ENCODE results near the gene ZNF543. TPM values are rescaled to one million over a fixed set of nuclear protein-coding genes. Genes with fewer than 3 reads are reported as not detected.

ZNF543 gene
- total and polyA plus RNA-seq, 2 of the 13 experiments (the other 11 are each of a cell fraction or from before 2014, with no cell fraction given), result 2.1 to 8.9 TPM

DNA sequence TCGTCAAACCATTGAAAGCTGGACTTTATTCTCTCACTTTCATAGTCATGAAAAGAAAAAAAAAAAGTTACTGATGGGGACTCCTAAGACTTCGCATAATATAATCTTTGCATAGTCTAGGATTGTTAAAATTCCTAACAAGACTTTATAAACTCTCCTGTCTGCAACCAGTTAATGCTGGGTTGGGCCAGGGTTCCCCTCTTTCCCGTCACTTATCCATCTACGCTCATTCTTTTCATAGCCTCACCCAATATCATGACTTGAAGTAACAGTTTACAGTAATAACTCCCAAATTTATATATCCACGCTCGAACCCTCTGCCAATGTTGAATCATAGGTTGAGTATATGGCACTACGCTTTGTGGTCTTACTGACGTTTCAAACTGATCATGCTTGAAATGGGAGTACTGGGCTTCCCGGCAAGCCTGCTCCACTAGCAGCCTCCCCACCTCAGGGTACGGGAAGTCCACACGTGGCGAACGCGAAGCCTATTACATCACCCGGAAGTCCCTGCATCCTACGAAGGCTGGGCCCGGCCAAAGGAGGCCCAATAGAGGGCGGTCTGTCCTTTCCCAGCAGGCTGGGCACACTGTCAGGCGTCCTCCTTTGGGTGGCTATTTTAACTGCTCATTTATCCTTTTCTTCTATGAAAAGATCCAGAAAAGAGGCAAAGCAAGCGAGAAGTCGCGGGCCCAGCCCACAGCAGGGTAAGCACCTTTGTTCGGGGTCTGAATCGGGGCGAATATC, 40.7 kb upstream of the ZNF543 start (continued):
- TF ChIP-seq, protein P1, sequence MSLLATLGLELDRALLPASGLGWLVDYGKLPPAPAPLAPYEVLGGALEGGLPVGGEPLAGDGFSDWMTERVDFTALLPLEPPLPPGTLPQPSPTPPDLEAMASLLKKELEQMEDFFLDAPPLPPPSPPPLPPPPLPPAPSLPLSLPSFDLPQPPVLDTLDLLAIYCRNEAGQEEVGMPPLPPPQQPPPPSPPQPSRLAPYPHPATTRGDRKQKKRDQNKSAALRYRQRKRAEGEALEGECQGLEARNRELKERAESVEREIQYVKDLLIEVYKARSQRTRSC (CRISPR knock-in tag; IDR thresholded peaks at IDR 0.05; ENCODE audit: low read depth), result no peak
- TF ChIP-seq, protein P2, sequence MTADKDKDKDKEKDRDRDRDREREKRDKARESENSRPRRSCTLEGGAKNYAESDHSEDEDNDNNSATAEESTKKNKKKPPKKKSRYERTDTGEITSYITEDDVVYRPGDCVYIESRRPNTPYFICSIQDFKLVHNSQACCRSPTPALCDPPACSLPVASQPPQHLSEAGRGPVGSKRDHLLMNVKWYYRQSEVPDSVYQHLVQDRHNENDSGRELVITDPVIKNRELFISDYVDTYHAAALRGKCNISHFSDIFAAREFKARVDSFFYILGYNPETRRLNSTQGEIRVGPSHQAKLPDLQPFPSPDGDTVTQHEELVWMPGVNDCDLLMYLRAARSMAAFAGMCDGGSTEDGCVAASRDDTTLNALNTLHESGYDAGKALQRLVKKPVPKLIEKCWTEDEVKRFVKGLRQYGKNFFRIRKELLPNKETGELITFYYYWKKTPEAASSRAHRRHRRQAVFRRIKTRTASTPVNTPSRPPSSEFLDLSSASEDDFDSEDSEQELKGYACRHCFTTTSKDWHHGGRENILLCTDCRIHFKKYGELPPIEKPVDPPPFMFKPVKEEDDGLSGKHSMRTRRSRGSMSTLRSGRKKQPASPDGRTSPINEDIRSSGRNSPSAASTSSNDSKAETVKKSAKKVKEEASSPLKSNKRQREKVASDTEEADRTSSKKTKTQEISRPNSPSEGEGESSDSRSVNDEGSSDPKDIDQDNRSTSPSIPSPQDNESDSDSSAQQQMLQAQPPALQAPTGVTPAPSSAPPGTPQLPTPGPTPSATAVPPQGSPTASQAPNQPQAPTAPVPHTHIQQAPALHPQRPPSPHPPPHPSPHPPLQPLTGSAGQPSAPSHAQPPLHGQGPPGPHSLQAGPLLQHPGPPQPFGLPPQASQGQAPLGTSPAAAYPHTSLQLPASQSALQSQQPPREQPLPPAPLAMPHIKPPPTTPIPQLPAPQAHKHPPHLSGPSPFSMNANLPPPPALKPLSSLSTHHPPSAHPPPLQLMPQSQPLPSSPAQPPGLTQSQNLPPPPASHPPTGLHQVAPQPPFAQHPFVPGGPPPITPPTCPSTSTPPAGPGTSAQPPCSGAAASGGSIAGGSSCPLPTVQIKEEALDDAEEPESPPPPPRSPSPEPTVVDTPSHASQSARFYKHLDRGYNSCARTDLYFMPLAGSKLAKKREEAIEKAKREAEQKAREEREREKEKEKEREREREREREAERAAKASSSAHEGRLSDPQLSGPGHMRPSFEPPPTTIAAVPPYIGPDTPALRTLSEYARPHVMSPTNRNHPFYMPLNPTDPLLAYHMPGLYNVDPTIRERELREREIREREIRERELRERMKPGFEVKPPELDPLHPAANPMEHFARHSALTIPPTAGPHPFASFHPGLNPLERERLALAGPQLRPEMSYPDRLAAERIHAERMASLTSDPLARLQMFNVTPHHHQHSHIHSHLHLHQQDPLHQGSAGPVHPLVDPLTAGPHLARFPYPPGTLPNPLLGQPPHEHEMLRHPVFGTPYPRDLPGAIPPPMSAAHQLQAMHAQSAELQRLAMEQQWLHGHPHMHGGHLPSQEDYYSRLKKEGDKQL (CRISPR knock-in tag; IDR thresholded peaks at IDR 0.05; ENCODE audit: low read depth), result 0 out of 2 replicates have a peak, but pooled peaks have one; percentile 28
- TF ChIP-seq MIXL1 (CRISPR knock-in tag; IDR thresholded peaks at IDR 0.05) (peak; percentile 70; the same call in 1 of the 2 replicates), SMARCC2 (IDR thresholded peaks at IDR 0.05) (no peak), MYC (CRISPR knock-in tag; IDR thresholded peaks at IDR 0.05; ENCODE audit: borderline replicate concordance) (peak; percentile 99), CREB1 (IDR thresholded peaks at IDR 0.05) (no peak; the same call in 1 of the 2 replicates), CREB1 (CRISPR knock-in tag; IDR thresholded peaks at IDR 0.05) (no peak), TAF1 (CRISPR knock-in tag; IDR thresholded peaks at IDR 0.05) (peak; percentile 78; the same call in 1 of the 2 replicates), BRCA1 (CRISPR knock-in tag; IDR thresholded peaks at IDR 0.05) (peak; percentile 93), MTA1 (CRISPR knock-in tag; IDR thresholded peaks at IDR 0.05; ENCODE audit: borderline replicate concordance) (no peak), ISX (CRISPR knock-in tag; conservative IDR thresholded peaks at IDR 0.05) (0 out of 2 replicates have a peak, but pooled peaks have one; percentile 17), SRY (CRISPR knock-in tag; IDR thresholded peaks at IDR 0.05) (no peak; the same call in 1 of the 2 replicates), CENPX (CRISPR knock-in tag; IDR thresholded peaks at IDR 0.05) (no peak), ZNF350 (CRISPR knock-in tag; IDR thresholded peaks at IDR 0.05; ENCODE audit: borderline replicate concordance, low read depth) (peak; percentile 87; the same call in 1 of the 2 replicates), ZNF766 (CRISPR knock-in tag; IDR thresholded peaks at IDR 0.05; ENCODE audit: borderline replicate concordance) (peak; percentile 62), ELF3 (CRISPR knock-in tag; IDR thresholded peaks at IDR 0.05) (peak; percentile 99), KDM6A (CRISPR knock-in tag; IDR thresholded peaks at IDR 0.05; ENCODE audit: low read depth) (0 out of 2 replicates have a peak, but pooled peaks have one; percentile 10), ZC3H13 (CRISPR knock-in tag; IDR thresholded peaks at IDR 0.05) (peak; percentile 70)
- TF ChIP-seq, protein P3, sequence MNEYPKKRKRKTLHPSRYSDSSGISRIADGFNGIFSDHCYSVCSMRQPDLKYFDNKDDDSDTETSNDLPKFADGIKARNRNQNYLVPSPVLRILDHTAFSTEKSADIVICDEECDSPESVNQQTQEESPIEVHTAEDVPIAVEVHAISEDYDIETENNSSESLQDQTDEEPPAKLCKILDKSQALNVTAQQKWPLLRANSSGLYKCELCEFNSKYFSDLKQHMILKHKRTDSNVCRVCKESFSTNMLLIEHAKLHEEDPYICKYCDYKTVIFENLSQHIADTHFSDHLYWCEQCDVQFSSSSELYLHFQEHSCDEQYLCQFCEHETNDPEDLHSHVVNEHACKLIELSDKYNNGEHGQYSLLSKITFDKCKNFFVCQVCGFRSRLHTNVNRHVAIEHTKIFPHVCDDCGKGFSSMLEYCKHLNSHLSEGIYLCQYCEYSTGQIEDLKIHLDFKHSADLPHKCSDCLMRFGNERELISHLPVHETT (CRISPR knock-in tag; conservative IDR thresholded peaks at IDR 0.05), result 0 out of 2 replicates have a peak, but pooled peaks have one; percentile 42
- TF ChIP-seq, protein P4, sequence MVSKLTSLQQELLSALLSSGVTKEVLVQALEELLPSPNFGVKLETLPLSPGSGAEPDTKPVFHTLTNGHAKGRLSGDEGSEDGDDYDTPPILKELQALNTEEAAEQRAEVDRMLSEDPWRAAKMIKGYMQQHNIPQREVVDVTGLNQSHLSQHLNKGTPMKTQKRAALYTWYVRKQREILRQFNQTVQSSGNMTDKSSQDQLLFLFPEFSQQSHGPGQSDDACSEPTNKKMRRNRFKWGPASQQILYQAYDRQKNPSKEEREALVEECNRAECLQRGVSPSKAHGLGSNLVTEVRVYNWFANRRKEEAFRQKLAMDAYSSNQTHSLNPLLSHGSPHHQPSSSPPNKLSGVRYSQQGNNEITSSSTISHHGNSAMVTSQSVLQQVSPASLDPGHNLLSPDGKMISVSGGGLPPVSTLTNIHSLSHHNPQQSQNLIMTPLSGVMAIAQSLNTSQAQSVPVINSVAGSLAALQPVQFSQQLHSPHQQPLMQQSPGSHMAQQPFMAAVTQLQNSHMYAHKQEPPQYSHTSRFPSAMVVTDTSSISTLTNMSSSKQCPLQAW (CRISPR knock-in tag; IDR thresholded peaks at IDR 0.05), result peak; percentile 74
